Measurements from ENCODE around the gene HTT-AS. TPM values are rescaled to one million over a fixed set of nuclear protein-coding genes. Genes with fewer than 3 reads are reported as not detected.
A peak's percentile ranks its signal among the peaks of the same experiment; 100 is the strongest.

Gene HTT-AS
- total RNA-seq, 1 donor, result not detected

GRCh38 chr4:3079694-3080123 lies 5.4 kb upstream of the HTT-AS start:
- no peak for DNase-seq (ENCODE audit: low read depth)
- no peak for TF ChIP-seq CTCF (IDR thresholded peaks at IDR 0.05; ENCODE audit: insufficient read depth, low read length)

GRCh38 chr4:3077796-3078195 lies 3.5 kb upstream of the HTT-AS start:
- TF ChIP-seq CTCF (IDR thresholded peaks at IDR 0.05; ENCODE audit: insufficient read depth, low read length), result no peak
- H3K4me3 ChIP-seq (ENCODE audit: low read depth, low read length), result no peak overlapping the region
- DNase-seq (ENCODE audit: low read depth), result no peak

More at GRCh38 chr4:3079694-3080123, 5.4 kb upstream of the HTT-AS start:
- no peak overlapping the region for H3K4me3 ChIP-seq (ENCODE audit: low read depth, low read length)

GRCh38 chr4:3075652-3075981 lies 1.3 kb upstream of the HTT-AS start:
- no peak for TF ChIP-seq CTCF (IDR thresholded peaks at IDR 0.05; ENCODE audit: insufficient read depth, low read length)
- DNase-seq (ENCODE audit: low read depth), result peak; percentile 38
- peak overlapping the region; percentile 89 for H3K4me3 ChIP-seq (ENCODE audit: low read depth, low read length)

GRCh38 chr4:3074846-3075651 lies 711 bp upstream of the HTT-AS start:
- H3K4me3 ChIP-seq (ENCODE audit: low read depth, low read length), result peak overlapping the region; percentile 89
- no peak for DNase-seq (ENCODE audit: low read depth)
- no peak for TF ChIP-seq CTCF (IDR thresholded peaks at IDR 0.05; ENCODE audit: insufficient read depth, low read length)

- TF ChIP-seq CTCF (IDR thresholded peaks at IDR 0.05; ENCODE audit: insufficient read depth, low read length), result no peak
- no peak for DNase-seq (ENCODE audit: low read depth)
- H3K4me3 ChIP-seq (ENCODE audit: low read depth, low read length), result peak overlapping the region; percentile 77
These were observed 920 bp downstream of the HTT-AS start for GRCh38 chr4:3073158-3074077.

- no peak for TF ChIP-seq CTCF (IDR thresholded peaks at IDR 0.05; ENCODE audit: insufficient read depth, low read length)
- no peak overlapping the region for H3K4me3 ChIP-seq (ENCODE audit: low read depth, low read length)
- peak; percentile 43 for DNase-seq (ENCODE audit: low read depth)
These were observed 2.5 kb downstream of the HTT-AS start for GRCh38 chr4:3071811-3072210.

Data from fibroblast of the aortic adventitia (primary cell).